GM12878 (cell line): Measurements from ENCODE around the gene SLC16A9. TPM values are rescaled to one million over a fixed set of nuclear protein-coding genes. Genes with fewer than 3 reads are reported as not detected.

Experiments
- ATAC-seq: fragments of 200-7000 bp; cut with Tn5 transposase; 3 replicates; pipeline ENCODE4 v1.9.1; 2020; ENCODE audit warnings: mild to moderate bottlenecking, moderate library complexity
- BruUV-seq: library from RNA; stranded (reverse); fragments of 400-500 nt; replicated peaks from 2 replicates; lab custom pipeline; 2021; lab: Mats Ljungman, UMichigan
- CTCF ChIA-PET: fragments of 300-600 bp; sonication (Branson Sonifier 250); formaldehyde crosslinking; extraction: SDS; loops from one replicate; lab custom pipeline; 2021; ENCODE audit warnings: inconsistent platforms; lab: Yijun Ruan, JAX
- POLR2A ChIA-PET: fragments of 350-600 bp; formaldehyde crosslinking; extraction: SDS; loops from one replicate; lab custom pipeline; 2021; ENCODE audit warnings: inconsistent platforms; lab: Charles Lee
- RAD21 ChIA-PET: fragments of 300-600 bp; sonication (Branson Sonifier 250); formaldehyde crosslinking; loops from one replicate; lab custom pipeline; 2023; ENCODE audit warnings: antibody characterized with exemption; ENCODE audit not compliant: unreplicated experiment; lab: Charles Lee
- SMC1A ChIA-PET: fragments of 300-600 bp; sonication (Branson Sonifier 250); formaldehyde crosslinking; loops from one replicate; lab custom pipeline; 2023; ENCODE audit not compliant: unreplicated experiment, uncharacterized antibody; lab: Charles Lee
- DNase-seq: peaks from one replicate; pipeline ENCODE4 v3.0.0-alpha.2; 2011; ENCODE audit warnings: low read depth, low spot score
- FAIRE-seq: peaks from 3 replicates; lab custom pipeline; 2011; peaks lifted over from hg19 to GRCh38; lab: Jason Lieb, UNC
- H2AFZ ChIP-seq: 2 replicates; pipeline ENCODE4 v1.6.0; 2011; ENCODE audit warnings: low read depth, low read length, control low read depth; ENCODE audit not compliant: control insufficient read depth
- H3K27ac ChIP-seq: 2 replicates; pipeline ENCODE4 v1.5.1; 2011; ENCODE audit warnings: control low read depth; ENCODE audit not compliant: control insufficient read depth, insufficient read depth
- H3K27me3 ChIP-seq, 2 experiments: replicated peaks in 1 of 2; 2 replicates each; pipeline versions ENCODE4 v1.6.0 to v1.6.1; 2011; ENCODE audit warnings: low read length in 1 of 2; ENCODE audit not compliant: control insufficient read depth in 2 of 2, insufficient read depth in 2 of 2
- H3K36me3 ChIP-seq, 2 experiments: 2 replicates each; pipeline ENCODE4 v1.5.1; 2011; ENCODE audit warnings: low read length in 1 of 2; ENCODE audit not compliant: control insufficient read depth in 2 of 2, insufficient read depth in 2 of 2
- H3K4me1 ChIP-seq: 2 replicates; pipeline ENCODE4 v1.6.1; 2011; ENCODE audit warnings: mild to moderate bottlenecking, low read length, moderate library complexity, mixed read lengths; ENCODE audit not compliant: control insufficient read depth, insufficient read depth
- H3K4me2 ChIP-seq: 2 replicates; pipeline ENCODE4 v1.6.0; 2011; ENCODE audit warnings: control low read depth; ENCODE audit not compliant: control insufficient read depth, insufficient read depth
- H3K4me3 ChIP-seq: fragments of 200-600 bp; sonication (generic); 2 replicates; pipeline ENCODE4 v1.5.1; 2016
- H3K79me2 ChIP-seq: 2 replicates; pipeline ENCODE4 v1.6.0; 2011; ENCODE audit warnings: low read length; ENCODE audit not compliant: control insufficient read depth, insufficient read depth
- H3K9ac ChIP-seq: 2 replicates; pipeline ENCODE4 v1.8.0; 2011; ENCODE audit warnings: low read length, control low read depth, mixed read lengths; ENCODE audit not compliant: control insufficient read depth, insufficient read depth
- H3K9me3 ChIP-seq: replicated peaks from 3 replicates; pipeline ENCODE4 v1.5.1; 2011; ENCODE audit warnings: mild to moderate bottlenecking, low read length; ENCODE audit not compliant: control insufficient read depth, insufficient read depth
- H4K20me1 ChIP-seq: 2 replicates; pipeline ENCODE4 v1.6.0; 2011; ENCODE audit not compliant: control insufficient read depth, insufficient read depth
- BCL11A ChIP-seq: IDR thresholded peaks from 2 replicates; pipeline ENCODE4 v1.6.1; 2011; ENCODE audit warnings: low read depth, low read length
- BCL3 ChIP-seq: IDR thresholded peaks from 2 replicates; pipeline ENCODE4 v1.6.1; 2011; ENCODE audit warnings: borderline replicate concordance, low read depth, mild to moderate bottlenecking, moderate library complexity, low read length; ENCODE audit not compliant: insufficient read depth, poor library complexity, severe bottlenecking
- CREB1 ChIP-seq: IDR thresholded peaks from 2 replicates; pipeline ENCODE4 v1.6.1; 2012; ENCODE audit warnings: low read depth, mild to moderate bottlenecking, inconsistent platforms
- E2F4 ChIP-seq: IDR thresholded peaks from 2 replicates; pipeline ENCODE4 v1.6.1; 2012; ENCODE audit warnings: low read depth, low read length, improper control_type of control experiment
- NR2C1 ChIP-seq: fragments of 450-650 bp; IDR thresholded peaks from 2 replicates; pipeline ENCODE4 v1.6.1; 2017; ENCODE audit warnings: antibody characterized with exemption, mild to moderate bottlenecking, moderate library complexity
- NRF1 ChIP-seq: conservative IDR thresholded peaks from 2 replicates; pipeline ENCODE4 v1.6.1; 2011; ENCODE audit warnings: mild to moderate bottlenecking, low read depth, low read length, improper control_type of control experiment
- RBBP5 ChIP-seq: fragments of 200-600 bp; sonication (generic); conservative IDR thresholded peaks from 2 replicates; pipeline ENCODE4 v1.6.1; 2016
- TAF1 ChIP-seq: IDR thresholded peaks from 2 replicates; pipeline ENCODE4 v1.6.1; 2011; ENCODE audit warnings: mild to moderate bottlenecking, low read depth, low read length, borderline replicate concordance
- TARDBP ChIP-seq: IDR thresholded peaks from 2 replicates; pipeline ENCODE4 v1.6.1; 2016; ENCODE audit warnings: borderline replicate concordance
- WGBS: methylation state at CpG from one replicate; pipeline ENCODE4 v1.1.6; 2016; ENCODE audit warnings: low lambda C conversion rate; ENCODE audit not compliant: insufficient replicate concordance, insufficient coverage; ENCODE audit errors: missing lambda C conversion rate; 5-methylcytosine and 5-hydroxymethylcytosine counted together
- in situ Hi-C: fragments of 300-500 bp; cut with MboI; formaldehyde crosslinking; loops from 9 replicates; pipeline ENCODE4 v1.14.3; 2018; ENCODE audit warnings: mixed read lengths
- intact Hi-C: fragments of 100-400 bp; cut with micrococcal nuclease; formaldehyde crosslinking; loops from one replicate; pipeline ENCODE4 v1.14.2; 2022; ENCODE audit not compliant: unreplicated experiment
- polyA plus RNA-seq, 11 experiments: library from polyadenylated mRNA; depleted of rRNA in 4 of 11; unstranded in 6 of 11; stranded (reverse) in 5 of 11; fragments of >200 nt; fragmentation: Nextera tagmentation in 4 of 11; fragmentation: Illumina TruSeq in 1 of 11; extraction: Ambion mirVana in 4 of 11; extraction: Trizol in 1 of 11; gene quantifications; 1 replicate in 1 of 11; 2 replicates in 10 of 11; pipeline versions ENCODE4 v1.2.1 to v1.2.3, GENCODE V29; 2011 to 2016; ENCODE audit warnings: inconsistent platforms in 2 of 11, missing spikeins in 2 of 11, low read depth in 1 of 11
- total RNA-seq, 4 experiments: library from RNA; depleted of rRNA in 3 of 4; stranded (reverse); fragments of >200 nt in 3 of 4; fragmentation: Illumina TruSeq in 1 of 4; extraction: Trizol in 1 of 4; gene quantifications; 2 replicates each; pipeline versions ENCODE4 v1.2.1 to v1.2.3, GENCODE V29; 2013 to 2021
- TF ChIP-seq, protein P1 (sequence below): IDR thresholded peaks from 2 replicates; pipeline ENCODE4 v1.6.1; 2012; ENCODE audit warnings: low read depth, low read length, improper control_type of control experiment

Gene SLC16A9
- total and polyA plus RNA-seq, 10 of the 15 experiments (the other 5 are each of a cell fraction or from before 2014, with no cell fraction given) = 0.86 to 6.2 (median 4.3) TPM

GRCh38 chr10:59607970-59608369 is 101.7 kb downstream of the SLC16A9 start:
- intact Hi-C loops = no loop called here
- DNase-seq = no peak
- ChIA-PET POLR2A (no interaction called here), CTCF (interaction anchor here (1.8 kb wide), 1 partner anchor 10 kb away, joined by 4 read pairs; no protein-coding TSS in a partner anchor), RAD21 (no interaction called here), SMC1A (interaction anchor here (0.7 kb wide), 1 partner anchor 9 kb away, joined by 3 read pairs; no protein-coding TSS in a partner anchor)
- Histone ChIP-seq H3K4me1 (no peaks in the 10 kb centered on the region), H3K4me3 (no peak overlapping the region), H2AFZ (no peak overlapping the region), H3K36me3 (no peaks in the 10 kb centered on the region), H3K9ac (no peak overlapping the region), H3K9me3 (no peaks in the 10 kb centered on the region), H3K27me3 (no peaks in the 10 kb centered on the region; a peak in 1 of 4 replicates), H3K4me2 (no peak overlapping the region), H4K20me1 (no peaks in the 10 kb centered on the region), H3K79me2 (no peaks in the 10 kb centered on the region), H3K27ac (no peak overlapping the region)
- no peak for ATAC-seq
- in situ Hi-C loops = no loop called here
- no TSS peak for BruUV-seq
- 36% methylated on average over 4 of the region's 4 CpGs for WGBS
- FAIRE-seq = no peak
- TF ChIP-seq TARDBP = no peak
- no peak for TF ChIP-seq BCL3
- no peak for TF ChIP-seq BCL11A
- TF ChIP-seq NRF1 = no peak
- no peak for TF ChIP-seq NR2C1
- TF ChIP-seq, protein P1, sequence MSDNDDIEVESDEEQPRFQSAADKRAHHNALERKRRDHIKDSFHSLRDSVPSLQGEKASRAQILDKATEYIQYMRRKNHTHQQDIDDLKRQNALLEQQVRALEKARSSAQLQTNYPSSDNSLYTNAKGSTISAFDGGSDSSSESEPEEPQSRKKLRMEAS = no peak
- no peak for TF ChIP-seq TAF1
- no peak for TF ChIP-seq RBBP5
- TF ChIP-seq CREB1 = no peak
- TF ChIP-seq E2F4 = no peak
